HEK293 (cell line): ENCODE data around the gene PHRF1.
A peak's percentile ranks its signal among the peaks of the same experiment; 100 is the strongest.

Source experiments
- CTCF ChIA-PET: fragments of 350-600 bp; formaldehyde crosslinking; extraction: SDS; loops from one replicate; lab custom pipeline; 2021; ENCODE audit warnings: antibody characterized with exemption; lab: Yijun Ruan, JAX
- POLR2A ChIA-PET: fragments of 300-600 bp; formaldehyde crosslinking; extraction: SDS; loops from one replicate; lab custom pipeline; 2020; ENCODE audit warnings: antibody characterized with exemption, inconsistent platforms; lab: Yijun Ruan, JAX
- H3K27ac ChIP-seq: fragments of 200-500 bp; sonication (Bioruptor generic); 2 replicates; pipeline ENCODE4 v1.5.1; 2014; ENCODE audit warnings: low read depth, low read length, control low read depth, inconsistent platforms; ENCODE audit errors: extremely low read depth
- H3K36me3 ChIP-seq, 2 experiments: fragments of 200-500 bp in 1 of 2; sonication (Bioruptor generic) in 1 of 2; 1 replicate in 1 of 2; 2 replicates in 1 of 2; pipeline ENCODE4 v1.5.1; 2014 to 2017; ENCODE audit warnings: inconsistent platforms in 2 of 2, low read length in 2 of 2; ENCODE audit not compliant: control insufficient read depth in 2 of 2, insufficient read depth in 1 of 2
- H3K4me1 ChIP-seq: fragments of 200-500 bp; sonication (Bioruptor generic); 2 replicates; pipeline ENCODE4 v1.5.1; 2014; ENCODE audit warnings: mild to moderate bottlenecking, low read length, inconsistent platforms; ENCODE audit not compliant: control insufficient read depth, insufficient read depth
- H3K4me3 ChIP-seq: 2 replicates; pipeline ENCODE4 v1.5.1; 2011; ENCODE audit warnings: low read depth, mild to moderate bottlenecking, control low read depth, low read length, moderate library complexity
- H3K9me3 ChIP-seq: fragments of 200-500 bp; sonication (Bioruptor generic); 2 replicates; pipeline ENCODE4 v1.5.1; 2014; ENCODE audit warnings: low read depth, low read length, inconsistent platforms; ENCODE audit not compliant: control insufficient read depth, insufficient read depth
- GFI1B ChIP-seq: fragments of 450-650 bp; formaldehyde crosslinking; IDR thresholded peaks from 2 replicates; pipeline ENCODE4 v1.5.1; 2016; ENCODE audit warnings: missing biosample characterization, missing genetic modification characterization
- MYNN ChIP-seq: fragments of 450-650 bp; formaldehyde crosslinking; IDR thresholded peaks from 2 replicates; pipeline ENCODE4 v1.5.1; 2016; ENCODE audit warnings: missing biosample characterization, missing genetic modification characterization, borderline replicate concordance
- RBAK ChIP-seq: fragments of 450-650 bp; formaldehyde crosslinking; IDR thresholded peaks from 2 replicates; pipeline ENCODE4 v1.5.1; 2016; ENCODE audit warnings: missing biosample characterization, missing genetic modification characterization
- ZFP37 ChIP-seq: fragments of 450-650 bp; formaldehyde crosslinking; IDR thresholded peaks from 2 replicates; pipeline ENCODE4 v1.5.1; 2016; ENCODE audit warnings: missing biosample characterization, missing genetic modification characterization
- ZNF16 ChIP-seq: fragments of 450-650 bp; formaldehyde crosslinking; IDR thresholded peaks from 2 replicates; pipeline ENCODE4 v1.5.1; 2016; ENCODE audit warnings: low read depth, missing biosample characterization, missing genetic modification characterization
- ZNF202 ChIP-seq: fragments of 450-650 bp; formaldehyde crosslinking; IDR thresholded peaks from 2 replicates; pipeline ENCODE4 v1.5.1; 2016; ENCODE audit warnings: missing biosample characterization, missing genetic modification characterization, borderline replicate concordance
- ZNF24 ChIP-seq: fragments of 450-650 bp; formaldehyde crosslinking; IDR thresholded peaks from 2 replicates; pipeline ENCODE4 v1.5.1; 2016; ENCODE audit warnings: missing biosample characterization, missing genetic modification characterization
- ZNF423 ChIP-seq: fragments of 450-650 bp; formaldehyde crosslinking; IDR thresholded peaks from 2 replicates; pipeline ENCODE4 v1.5.1; 2016; ENCODE audit warnings: missing biosample characterization, missing genetic modification characterization
- ZNF555 ChIP-seq: fragments of 450-650 bp; formaldehyde crosslinking; conservative IDR thresholded peaks from 2 replicates; pipeline ENCODE4 v1.5.1; 2017; ENCODE audit warnings: missing biosample characterization, mild to moderate bottlenecking, missing genetic modification characterization, inconsistent platforms
- ZNF560 ChIP-seq: fragments of 450-650 bp; formaldehyde crosslinking; IDR thresholded peaks from 2 replicates; pipeline ENCODE4 v1.5.1; 2017; ENCODE audit warnings: missing biosample characterization, missing genetic modification characterization, borderline replicate concordance
- ZNF585B ChIP-seq: fragments of 450-650 bp; formaldehyde crosslinking; IDR thresholded peaks from 2 replicates; pipeline ENCODE4 v1.5.1; 2016; ENCODE audit warnings: missing biosample characterization, missing genetic modification characterization
- ZNF830 ChIP-seq: fragments of 450-650 bp; IDR thresholded peaks from 2 replicates; pipeline ENCODE4 v1.5.0; 2018; ENCODE audit warnings: missing biosample characterization, missing genetic modification characterization, low read depth, mild to moderate bottlenecking, moderate library complexity
- TF ChIP-seq, protein P1 (sequence below): fragments of 450-650 bp; formaldehyde crosslinking; IDR thresholded peaks from 2 replicates; pipeline ENCODE4 v1.5.1; 2017; ENCODE audit warnings: missing biosample characterization, missing genetic modification characterization
- TF ChIP-seq, protein P2 (sequence below): fragments of 450-650 bp; IDR thresholded peaks from 2 replicates; pipeline ENCODE4 v1.5.1; 2018; ENCODE audit warnings: missing biosample characterization, mild to moderate bottlenecking, missing genetic modification characterization
- TF ChIP-seq, protein P3 (sequence below): fragments of 450-650 bp; formaldehyde crosslinking; IDR thresholded peaks from 2 replicates; pipeline ENCODE4 v1.5.1; 2016; ENCODE audit warnings: missing biosample characterization, missing genetic modification characterization

PHRF1 gene

DNA sequence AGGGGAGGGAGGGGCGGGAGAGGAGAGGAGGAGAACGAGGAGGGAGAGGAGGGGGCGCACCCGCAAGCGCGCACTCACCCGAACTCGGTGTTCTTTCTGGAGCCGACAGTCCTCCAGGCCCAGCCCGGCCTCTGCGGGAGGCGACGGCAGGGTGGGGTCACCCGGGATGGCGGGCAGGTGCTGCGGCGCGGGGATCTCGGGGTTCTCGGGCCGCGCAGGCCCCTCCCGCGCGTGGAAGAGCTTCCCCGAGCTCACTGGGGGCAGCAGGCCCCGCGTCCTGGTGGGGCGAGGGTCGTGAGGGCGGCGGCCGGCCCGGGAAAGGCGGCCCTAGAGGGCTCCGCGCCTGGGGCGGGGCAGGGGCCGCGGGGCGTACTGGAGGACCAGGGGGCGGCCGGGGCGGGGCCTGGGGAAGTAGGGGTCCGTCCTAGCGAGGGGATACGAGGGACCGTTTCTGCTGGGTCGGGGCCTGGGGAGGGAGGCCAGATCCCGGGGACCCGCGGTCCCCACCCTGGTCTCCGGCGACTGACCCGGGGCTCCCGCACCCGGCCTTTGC, 21.0 kb upstream of the PHRF1 start:
- ChIA-PET POLR2A (interaction anchor here (0.9 to 1.4 kb wide), 6 partner anchors 8 to 171 kb away, joined by 3 to 10 read pairs (median 4); partner anchors contain the start of genes HRAS, IRF7 and PHRF1), CTCF (interaction anchor here (0.5 to 2.8 kb wide), 12 partner anchors 10 to 356 kb away, joined by 3 to 17 read pairs (median 4); no protein-coding TSS in a partner anchor)
- TF ChIP-seq, protein P1, sequence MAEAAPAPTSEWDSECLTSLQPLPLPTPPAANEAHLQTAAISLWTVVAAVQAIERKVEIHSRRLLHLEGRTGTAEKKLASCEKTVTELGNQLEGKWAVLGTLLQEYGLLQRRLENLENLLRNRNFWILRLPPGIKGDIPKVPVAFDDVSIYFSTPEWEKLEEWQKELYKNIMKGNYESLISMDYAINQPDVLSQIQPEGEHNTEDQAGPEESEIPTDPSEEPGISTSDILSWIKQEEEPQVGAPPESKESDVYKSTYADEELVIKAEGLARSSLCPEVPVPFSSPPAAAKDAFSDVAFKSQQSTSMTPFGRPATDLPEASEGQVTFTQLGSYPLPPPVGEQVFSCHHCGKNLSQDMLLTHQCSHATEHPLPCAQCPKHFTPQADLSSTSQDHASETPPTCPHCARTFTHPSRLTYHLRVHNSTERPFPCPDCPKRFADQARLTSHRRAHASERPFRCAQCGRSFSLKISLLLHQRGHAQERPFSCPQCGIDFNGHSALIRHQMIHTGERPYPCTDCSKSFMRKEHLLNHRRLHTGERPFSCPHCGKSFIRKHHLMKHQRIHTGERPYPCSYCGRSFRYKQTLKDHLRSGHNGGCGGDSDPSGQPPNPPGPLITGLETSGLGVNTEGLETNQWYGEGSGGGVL (tag by site-specific recombination): peak; percentile 74
- TF ChIP-seq, protein P2, sequence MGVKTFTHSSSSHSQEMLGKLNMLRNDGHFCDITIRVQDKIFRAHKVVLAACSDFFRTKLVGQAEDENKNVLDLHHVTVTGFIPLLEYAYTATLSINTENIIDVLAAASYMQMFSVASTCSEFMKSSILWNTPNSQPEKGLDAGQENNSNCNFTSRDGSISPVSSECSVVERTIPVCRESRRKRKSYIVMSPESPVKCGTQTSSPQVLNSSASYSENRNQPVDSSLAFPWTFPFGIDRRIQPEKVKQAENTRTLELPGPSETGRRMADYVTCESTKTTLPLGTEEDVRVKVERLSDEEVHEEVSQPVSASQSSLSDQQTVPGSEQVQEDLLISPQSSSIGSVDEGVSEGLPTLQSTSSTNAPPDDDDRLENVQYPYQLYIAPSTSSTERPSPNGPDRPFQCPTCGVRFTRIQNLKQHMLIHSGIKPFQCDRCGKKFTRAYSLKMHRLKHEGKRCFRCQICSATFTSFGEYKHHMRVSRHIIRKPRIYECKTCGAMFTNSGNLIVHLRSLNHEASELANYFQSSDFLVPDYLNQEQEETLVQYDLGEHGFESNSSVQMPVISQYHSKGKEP (tag by site-specific recombination): no peak
- peak overlapping the region; percentile 44 for H3K4me3 ChIP-seq
- no peaks in the 10 kb centered on the region for H3K9me3 ChIP-seq
- no peaks in the 10 kb centered on the region for H3K4me1 ChIP-seq
- no peak overlapping the region; the same call in 1 of the 2 replicates for H3K27ac ChIP-seq
- no peaks in the 10 kb centered on the region for H3K36me3 ChIP-seq

DNA sequence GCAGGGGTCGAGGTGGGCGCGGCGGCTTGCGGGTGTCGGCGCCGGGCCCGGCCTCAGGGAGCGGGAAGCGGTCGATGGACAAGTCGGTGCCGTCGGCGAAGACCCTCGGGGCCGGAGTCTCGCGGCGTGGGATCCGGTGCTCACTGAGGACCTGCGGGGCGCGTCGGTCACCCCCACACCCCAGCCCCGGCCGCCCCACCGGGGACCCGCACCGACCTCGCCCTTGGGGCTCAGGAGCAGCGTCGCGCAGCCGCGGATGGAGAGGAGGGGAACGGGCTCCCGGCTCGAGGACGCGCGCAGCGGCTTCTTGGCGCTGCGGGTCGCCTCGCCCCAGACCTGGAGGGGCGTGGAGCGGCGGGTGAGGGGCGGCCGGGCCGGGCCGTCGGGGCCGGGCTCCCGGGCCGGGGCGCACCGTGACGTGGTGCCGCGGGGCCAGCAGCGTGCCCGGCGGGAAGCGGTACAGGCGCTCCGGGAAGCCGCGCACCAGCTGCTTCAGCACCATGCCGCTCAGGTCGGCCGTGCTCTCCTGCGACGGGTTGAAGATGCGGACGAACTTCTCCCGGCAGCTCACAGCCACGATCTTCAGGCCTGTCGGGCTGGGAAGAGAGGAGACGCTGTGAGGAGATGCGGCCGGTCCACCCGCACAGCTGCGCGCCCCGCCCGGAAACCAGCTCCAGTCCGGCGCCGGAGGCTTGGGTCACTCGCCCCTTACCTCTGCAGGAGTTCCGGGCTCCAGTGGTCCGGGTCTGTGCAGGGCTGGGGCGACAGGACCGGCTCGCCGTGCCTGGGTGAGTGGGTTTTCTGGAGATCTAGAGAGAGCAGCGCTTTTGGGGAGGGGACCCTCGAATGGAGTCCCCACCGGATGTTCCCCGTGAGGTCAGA, 20.2 kb upstream of the PHRF1 start:
- Histone ChIP-seq H3K27ac (no peak overlapping the region), H3K4me3 (no peak overlapping the region), H3K9me3 (no peaks in the 10 kb centered on the region), H3K36me3 (no peaks in the 10 kb centered on the region), H3K4me1 (no peaks in the 10 kb centered on the region)
- POLR2A ChIA-PET: interaction anchor here (0.6 to 1.4 kb wide), 4 partner anchors 20 to 171 kb away, joined by 3 to 5 read pairs (median 4); no protein-coding TSS in a partner anchor
- TF ChIP-seq ZNF830 (no peak), ZNF555 (tag by site-specific recombination) (no peak), GFI1B (no peak), RBAK (tag by site-specific recombination) (no peak), ZNF24 (tag by site-specific recombination) (no peak), ZNF202 (no peak), ZNF560 (tag by site-specific recombination) (no peak), ZNF16 (tag by site-specific recombination) (no peak), ZNF585B (tag by site-specific recombination) (no peak), ZNF423 (tag by site-specific recombination) (no peak), ZFP37 (tag by site-specific recombination) (no peak), MYNN (tag by site-specific recombination) (no peak)
- TF ChIP-seq, protein P3, sequence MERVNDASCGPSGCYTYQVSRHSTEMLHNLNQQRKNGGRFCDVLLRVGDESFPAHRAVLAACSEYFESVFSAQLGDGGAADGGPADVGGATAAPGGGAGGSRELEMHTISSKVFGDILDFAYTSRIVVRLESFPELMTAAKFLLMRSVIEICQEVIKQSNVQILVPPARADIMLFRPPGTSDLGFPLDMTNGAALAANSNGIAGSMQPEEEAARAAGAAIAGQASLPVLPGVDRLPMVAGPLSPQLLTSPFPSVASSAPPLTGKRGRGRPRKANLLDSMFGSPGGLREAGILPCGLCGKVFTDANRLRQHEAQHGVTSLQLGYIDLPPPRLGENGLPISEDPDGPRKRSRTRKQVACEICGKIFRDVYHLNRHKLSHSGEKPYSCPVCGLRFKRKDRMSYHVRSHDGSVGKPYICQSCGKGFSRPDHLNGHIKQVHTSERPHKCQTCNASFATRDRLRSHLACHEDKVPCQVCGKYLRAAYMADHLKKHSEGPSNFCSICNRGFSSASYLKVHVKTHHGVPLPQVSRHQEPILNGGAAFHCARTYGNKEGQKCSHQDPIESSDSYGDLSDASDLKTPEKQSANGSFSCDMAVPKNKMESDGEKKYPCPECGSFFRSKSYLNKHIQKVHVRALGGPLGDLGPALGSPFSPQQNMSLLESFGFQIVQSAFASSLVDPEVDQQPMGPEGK (tag by site-specific recombination): no peak
- CTCF ChIA-PET: interaction anchor here (1.0 to 2.8 kb wide), 4 partner anchors 9 to 172 kb away, joined by 3 to 17 read pairs (median 10); no protein-coding TSS in a partner anchor
